Stimulated activated naive CD4-positive, alpha-beta T cell treated with Interleukin-2 at 50 U/mL for 16 hours (primary cell): ENCODE results near the gene KCNK4.

Experiments
- DNase-seq: peaks from one replicate; lab custom pipeline; 2025; lab: John Stamatoyannopoulos, UW

KCNK4 gene

DNA sequence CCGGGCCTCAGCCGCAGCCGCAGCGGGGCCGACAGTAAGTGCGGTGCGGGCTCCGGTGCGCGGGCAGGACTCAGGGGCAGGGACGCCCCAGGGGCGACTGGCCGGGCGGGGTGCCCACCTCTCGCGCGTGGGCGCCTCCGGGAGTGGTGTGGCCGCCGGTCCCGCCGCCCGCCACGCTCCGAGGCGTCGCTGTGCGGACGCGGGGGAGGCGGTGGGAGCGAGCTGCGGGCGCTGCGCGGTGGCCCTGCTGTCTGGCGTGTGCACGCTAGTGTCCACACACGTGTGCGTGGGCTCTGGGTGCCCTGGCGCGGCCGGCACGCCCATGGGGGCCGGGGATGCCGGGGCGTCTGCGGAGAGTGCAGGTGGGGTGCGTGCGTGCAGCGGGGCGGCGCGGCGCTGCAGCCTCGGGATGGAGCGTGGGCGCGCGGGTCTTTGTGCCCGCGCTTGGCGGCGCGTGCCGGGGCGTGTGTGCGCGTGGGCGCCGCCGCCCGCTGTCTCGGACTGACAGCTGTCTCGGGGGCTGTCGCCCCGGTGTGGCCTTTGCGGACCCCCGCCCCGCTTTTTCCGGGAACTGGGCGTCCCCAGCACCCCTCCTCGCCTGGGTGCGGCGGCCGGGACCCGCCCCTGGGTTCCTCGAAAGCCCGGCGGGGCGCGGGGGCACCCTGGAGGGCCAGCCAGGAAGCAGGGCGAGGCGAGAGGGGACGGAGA lies 804 bp downstream of the KCNK4 start:
- DNase-seq: no peak

DNA sequence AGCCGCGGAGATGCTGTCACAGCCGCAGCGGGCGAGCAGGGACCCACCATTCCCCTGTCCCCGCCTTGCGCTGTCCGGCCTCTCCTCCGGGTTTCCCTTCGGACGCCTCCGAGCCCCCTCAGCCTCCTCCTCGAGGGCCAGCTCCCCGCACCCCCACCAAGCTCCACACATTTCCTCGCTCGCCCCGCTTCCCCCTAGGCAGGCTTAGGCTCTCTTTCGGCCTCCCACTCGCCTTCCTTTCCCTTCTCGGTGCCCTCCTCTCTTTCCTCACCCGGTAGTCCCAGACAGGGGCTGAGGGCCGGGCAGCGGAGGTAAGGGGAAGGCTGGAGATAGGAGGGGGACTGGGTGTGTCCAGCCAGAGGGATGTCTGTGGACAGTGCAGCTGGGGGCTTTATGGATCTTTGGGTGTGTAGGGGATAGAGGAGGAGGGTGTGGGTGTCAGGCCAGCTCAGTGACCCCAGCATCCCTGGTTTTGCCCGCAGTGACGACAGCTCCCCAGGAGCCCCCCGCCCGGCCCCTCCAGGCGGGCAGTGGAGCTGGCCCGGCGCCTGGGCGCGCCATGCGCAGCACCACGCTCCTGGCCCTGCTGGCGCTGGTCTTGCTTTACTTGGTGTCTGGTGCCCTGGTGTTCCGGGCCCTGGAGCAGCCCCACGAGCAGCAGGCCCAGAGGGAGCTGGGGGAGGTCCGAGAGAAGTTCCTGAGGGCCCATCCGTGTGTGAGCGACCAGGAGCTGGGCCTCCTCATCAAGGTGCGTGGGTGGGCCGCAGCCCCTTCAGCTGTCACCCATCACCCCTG lies 1.6 kb downstream of the KCNK4 start:
- no peak for DNase-seq

DNA sequence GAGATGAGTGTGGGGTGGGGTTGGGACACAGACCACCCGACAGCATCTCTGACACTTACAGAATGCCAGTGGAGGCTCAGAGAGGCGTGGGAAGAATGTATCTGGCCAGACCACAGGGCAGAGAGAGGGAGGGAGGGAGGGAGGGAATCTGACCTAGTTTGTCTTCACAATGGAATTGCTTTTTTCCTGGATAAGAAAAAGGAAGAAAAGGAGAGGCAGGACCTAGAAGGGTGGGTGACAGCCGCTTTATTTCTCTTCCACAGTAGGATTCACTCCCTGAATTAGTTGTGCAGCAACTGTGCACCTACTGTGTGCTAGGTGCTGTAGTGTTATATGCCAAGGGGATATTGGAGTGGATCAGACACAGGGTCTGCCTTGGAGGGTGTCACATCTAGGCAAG lies 3.7 kb downstream of the KCNK4 start:
- DNase-seq: no peak

DNA sequence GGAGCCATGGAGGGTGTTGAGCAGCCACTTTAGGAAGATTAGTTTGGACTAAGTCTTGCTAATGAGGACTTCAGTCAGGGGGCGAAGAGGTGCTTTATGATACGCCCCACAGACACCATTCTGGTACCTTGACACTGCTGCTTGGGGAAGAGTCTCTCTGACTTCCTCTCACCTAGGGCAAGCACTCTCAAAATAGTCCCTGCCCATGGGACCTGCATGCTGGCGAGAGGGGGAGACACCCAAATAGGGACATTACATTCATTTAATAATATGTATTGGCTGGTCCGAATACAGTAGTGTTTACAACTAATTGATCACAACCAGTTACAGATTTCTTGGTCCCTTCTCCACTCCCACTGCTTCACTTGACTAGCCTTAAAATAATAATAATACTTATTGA lies 4.7 kb downstream of the KCNK4 start:
- DNase-seq: no peak

DNA sequence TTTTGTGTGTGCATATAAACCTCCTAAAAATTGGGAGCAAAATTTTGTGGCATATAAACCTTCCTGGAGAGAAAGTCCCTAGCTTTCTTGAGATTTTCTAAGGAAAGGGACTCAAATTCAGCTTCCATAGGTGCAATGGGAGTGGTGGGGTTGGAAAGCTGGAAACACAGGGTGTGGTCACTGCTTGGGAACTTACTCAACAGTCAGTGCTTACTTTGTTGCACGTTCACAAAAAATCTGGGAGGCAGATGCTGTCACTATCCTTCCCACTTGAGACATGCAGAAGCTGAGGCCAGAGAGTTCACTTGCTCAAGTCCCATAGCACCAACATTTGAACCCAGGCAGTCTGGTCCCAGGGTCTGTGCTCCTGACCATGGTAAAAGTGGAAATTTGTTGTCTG lies 5.1 kb downstream of the KCNK4 start:
- DNase-seq: no peak

DNA sequence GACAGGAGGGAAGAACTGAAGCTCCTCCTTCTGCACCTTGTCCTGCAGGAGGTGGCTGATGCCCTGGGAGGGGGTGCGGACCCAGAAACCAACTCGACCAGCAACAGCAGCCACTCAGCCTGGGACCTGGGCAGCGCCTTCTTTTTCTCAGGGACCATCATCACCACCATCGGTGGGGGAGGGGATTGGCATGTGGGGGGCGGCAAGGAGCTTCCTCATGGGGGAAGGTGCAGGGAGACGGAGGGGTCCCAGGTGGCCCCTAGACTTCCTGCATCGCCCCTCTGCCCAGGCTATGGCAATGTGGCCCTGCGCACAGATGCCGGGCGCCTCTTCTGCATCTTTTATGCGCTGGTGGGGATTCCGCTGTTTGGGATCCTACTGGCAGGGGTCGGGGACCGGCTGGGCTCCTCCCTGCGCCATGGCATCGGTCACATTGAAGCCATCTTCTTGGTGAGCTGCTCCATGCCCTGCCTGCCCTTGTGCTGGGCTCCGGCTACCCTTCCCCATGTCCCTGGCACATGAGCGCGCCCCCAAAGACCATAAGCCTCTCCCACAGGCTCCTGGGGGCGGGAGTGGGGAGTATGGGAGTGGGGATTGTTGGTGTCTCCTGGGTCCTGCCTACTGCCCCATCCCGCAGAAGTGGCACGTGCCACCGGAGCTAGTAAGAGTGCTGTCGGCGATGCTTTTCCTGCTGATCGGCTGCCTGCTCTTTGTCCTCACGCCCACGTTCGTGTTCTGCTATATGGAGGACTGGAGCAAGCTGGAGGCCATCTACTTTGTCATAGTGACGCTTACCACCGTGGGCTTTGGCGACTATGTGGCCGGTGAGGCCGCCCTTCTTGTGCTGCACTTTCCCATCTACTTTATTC lies 6.0 kb downstream of the KCNK4 start:
- no peak for DNase-seq

DNA sequence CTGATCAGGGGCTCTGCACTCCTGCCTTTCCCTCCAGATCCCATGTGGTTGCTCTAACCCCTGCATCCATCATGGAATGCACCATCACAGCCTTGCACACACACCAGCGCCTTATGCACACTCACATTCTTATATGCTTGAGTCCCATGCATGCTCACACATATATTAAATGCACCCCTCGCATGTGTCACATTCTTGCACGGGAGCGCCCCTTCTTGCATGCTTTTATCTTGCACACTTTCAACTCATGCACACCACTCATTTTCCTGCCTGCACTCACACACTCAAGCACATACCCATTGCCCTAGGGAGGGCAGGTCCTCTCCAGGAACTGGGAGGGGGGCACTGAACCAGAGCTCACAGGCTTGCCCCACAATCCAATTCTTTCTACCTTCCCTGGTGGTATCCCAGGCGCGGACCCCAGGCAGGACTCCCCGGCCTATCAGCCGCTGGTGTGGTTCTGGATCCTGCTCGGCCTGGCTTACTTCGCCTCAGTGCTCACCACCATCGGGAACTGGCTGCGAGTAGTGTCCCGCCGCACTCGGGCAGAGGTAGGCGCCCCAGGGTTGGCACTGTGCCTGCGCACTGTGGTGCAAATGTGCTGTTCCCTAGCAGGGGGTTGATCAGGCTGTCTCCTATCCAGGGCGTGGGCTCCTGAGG lies 6.7 kb downstream of the KCNK4 start:
- DNase-seq: no peak

DNA sequence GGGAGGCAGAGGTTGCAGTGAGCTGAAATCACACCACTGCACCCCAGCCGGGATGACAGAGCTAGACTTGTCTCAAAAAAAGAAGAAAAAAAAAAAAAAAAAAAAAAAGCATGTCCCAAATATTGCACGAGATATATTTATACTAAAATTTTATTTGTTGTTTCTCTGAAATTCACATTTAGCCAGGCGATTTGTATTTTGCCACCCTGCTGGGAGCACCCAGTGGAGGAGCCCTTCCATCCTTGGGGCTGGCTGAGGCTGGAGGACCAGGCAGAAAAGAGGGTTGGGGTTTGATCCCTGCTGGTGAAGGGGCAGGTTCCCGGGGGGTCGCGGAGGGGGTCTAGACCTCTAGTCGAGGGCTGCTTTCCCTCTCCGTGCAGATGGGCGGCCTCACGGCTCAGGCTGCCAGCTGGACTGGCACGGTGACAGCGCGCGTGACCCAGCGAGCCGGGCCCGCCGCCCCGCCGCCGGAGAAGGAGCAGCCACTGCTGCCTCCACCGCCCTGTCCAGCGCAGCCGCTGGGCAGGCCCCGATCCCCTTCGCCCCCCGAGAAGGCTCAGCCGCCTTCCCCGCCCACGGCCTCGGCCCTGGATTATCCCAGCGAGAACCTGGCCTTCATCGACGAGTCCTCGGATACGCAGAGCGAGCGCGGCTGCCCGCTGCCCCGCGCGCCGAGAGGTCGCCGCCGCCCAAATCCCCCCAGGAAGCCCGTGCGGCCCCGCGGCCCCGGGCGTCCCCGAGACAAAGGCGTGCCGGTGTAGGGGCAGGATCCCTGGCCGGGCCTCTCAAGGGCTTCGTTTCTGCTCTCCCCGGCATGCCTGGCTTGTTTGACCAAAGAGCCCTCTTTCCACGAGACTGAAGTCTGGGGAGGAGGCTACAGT lies 8.1 kb downstream of the KCNK4 start:
- no peak for DNase-seq

DNA sequence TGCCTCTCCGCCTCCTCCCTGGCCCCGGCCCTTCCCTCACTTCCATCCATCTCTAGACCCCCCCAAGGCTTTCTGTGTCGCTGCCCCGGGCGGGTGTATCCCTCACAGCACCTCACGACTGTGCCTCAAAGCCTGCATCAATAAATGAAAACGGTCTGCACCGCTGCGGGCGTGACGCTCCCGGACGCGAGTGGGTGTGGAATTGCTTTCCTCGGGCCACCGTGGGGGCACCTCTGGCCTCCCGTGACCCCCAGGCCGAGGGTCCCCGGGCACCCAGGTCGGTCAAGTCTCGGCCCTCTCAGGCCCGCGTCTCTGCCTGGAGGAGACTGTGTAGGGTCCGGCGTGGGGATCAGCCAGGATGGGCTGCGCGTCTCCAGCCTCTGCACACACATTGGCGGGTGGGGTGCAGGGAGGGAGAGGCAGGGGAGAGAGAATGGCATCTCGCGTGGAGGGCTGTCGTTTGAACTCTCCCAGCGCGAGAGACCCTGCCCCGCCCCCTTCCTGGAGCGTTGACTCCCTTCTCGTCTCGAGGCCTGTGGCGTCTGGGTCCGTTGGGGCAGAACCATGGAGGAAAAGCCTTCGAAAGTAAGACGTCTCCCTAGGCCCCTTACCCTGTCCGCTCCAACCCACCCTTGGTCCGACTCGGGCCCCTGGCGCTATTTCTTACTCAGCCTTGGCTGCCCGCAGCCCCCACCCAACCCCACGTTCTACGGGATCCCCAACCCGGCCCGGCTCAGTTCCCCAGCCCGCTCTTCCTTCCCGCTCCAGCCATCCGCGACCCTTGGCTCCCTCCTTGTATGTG lies 8.9 kb downstream of the KCNK4 start, which contains the start of gene CATSPERZ:
TSS of gene CATSPERZ (plus strand) at position 512 of the 802 bp plus-strand sequence. CDS start at position 565, 53 bp downstream.
- peak; percentile 9 for DNase-seq

DNA sequence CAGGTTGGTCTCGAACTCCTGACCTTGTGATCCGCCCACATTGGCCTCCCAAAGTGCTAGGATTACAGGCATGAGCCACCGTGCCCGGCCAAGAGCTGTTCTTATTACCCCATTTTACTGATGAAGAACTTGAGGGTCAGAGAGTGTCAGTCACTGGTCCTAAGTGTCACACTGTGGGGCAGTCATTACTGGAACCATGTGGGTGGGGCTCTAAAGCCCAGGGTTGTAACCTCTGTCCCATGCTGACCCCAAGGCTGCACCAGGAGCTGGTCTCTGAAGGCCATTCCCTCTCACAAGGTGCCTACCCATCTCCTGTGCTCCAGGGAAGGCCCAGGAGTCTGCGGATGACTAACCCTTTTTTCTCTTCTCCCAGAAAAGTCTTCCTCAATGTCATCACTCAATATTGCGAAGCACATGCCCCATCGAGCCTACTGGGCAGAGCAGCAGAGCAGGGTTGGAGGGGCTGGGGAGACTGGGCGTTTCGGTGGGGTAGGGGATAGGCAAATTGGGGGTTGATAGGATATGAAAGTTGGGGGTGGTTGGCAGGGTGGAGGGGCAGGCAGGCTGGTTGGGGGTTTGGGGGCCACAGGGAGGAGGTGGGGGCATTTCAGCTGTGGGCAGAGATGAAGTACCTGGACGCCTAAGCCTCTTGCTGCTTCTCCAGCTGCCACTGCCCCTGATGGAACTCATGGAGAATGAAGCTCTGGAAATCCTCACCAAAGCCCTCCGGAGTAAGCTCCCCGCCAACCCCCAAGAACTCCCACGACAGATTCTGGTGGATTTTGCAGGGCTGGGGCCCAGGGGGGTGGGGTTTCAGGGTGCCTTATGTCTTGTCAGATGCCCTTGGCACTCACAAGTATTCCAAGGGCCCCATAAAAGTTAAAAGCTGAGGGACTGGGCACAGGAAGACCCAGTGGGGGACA lies 12.3 kb downstream of the KCNK4 start:
- no peak for DNase-seq

DNA sequence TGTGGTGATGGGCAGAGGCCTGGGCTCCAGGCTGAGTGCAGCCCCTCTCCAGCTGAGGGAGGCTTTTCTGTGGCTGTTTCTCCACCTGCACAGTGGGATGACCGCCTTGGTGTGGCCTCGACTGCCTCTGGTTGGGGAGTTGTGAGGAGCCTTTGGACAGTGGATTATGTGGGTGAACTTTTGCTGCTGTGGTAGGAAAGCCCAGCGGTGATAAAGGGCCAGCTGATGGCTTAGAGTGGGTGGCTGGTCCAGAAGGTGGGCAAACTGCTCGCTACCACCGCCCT lies 12.9 kb downstream of the KCNK4 start:
- no peak for DNase-seq

DNA sequence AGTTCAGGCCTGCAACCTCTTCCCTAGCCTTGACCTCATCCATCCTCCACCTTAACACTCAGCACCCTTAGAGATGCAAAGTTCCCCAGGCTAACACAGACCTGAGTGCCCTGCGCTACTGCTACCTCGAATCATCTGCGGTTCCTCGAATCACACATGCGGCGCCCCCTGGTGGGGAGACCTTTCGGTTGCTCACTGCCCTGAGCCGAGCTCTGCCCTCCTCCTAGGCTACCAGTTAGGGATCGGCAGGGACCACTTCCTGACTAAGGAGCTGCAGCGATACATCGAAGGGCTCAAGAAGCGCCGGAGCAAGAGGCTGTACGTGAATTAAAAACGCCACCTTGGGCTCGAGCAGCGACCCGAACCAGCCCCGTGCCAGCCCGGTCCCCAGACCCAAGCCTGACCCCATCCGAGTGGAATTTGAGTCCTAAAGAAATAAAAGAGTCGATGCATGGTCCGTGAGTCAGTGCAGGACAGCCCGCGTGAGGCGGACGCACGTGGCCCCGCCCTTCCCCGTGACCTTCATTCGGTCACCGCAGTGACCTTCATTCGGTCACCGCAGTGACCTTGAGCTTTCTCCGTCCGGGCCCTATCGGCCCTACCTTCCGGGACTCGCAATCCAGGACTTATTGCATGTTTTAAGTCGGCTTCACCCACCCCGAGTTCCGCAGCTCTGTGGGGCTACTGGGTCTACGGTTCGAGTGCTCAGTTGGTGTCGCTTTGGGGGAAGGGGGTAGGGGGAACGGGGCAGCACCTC lies 13.4 kb downstream of the KCNK4 start:
- peak; percentile 90 for DNase-seq

DNA sequence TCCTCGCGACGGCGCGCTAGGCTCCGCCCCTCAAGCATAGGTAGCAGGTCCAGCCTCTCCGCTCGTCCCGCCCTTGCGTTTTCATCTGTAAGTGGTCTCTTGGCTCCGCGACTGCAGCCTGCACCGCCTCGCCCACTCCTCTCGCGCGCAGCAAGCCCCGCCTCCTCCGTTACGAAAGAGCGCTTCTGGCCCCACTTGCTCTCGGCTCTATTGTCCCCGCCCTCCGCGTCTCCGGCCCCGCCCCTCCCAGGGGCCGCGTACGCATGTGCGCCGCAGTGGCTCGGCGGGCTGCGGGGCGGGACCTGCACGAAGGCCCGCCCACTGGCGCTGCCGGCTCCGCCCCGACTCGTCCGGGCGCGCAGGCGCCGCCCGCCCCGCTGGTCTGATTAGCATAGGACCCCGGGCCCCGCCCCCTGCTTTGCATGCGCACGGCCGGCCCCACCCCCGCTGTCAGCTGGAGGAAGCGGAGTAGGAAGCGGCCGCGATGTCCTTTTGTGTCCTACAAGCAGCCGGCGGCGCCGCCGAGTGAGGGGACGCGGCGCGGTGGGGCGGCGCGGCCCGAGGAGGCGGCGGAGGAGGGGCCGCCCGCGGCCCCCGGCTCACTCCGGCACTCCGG lies 14.1 kb downstream of the KCNK4 start, which contains the start of gene ESRRA:
TSS of gene ESRRA (plus strand) at position 450 of the 616 bp plus-strand sequence. CDS start 1,656 bp downstream, outside the sequence.
- peak; percentile 100 for DNase-seq

DNA sequence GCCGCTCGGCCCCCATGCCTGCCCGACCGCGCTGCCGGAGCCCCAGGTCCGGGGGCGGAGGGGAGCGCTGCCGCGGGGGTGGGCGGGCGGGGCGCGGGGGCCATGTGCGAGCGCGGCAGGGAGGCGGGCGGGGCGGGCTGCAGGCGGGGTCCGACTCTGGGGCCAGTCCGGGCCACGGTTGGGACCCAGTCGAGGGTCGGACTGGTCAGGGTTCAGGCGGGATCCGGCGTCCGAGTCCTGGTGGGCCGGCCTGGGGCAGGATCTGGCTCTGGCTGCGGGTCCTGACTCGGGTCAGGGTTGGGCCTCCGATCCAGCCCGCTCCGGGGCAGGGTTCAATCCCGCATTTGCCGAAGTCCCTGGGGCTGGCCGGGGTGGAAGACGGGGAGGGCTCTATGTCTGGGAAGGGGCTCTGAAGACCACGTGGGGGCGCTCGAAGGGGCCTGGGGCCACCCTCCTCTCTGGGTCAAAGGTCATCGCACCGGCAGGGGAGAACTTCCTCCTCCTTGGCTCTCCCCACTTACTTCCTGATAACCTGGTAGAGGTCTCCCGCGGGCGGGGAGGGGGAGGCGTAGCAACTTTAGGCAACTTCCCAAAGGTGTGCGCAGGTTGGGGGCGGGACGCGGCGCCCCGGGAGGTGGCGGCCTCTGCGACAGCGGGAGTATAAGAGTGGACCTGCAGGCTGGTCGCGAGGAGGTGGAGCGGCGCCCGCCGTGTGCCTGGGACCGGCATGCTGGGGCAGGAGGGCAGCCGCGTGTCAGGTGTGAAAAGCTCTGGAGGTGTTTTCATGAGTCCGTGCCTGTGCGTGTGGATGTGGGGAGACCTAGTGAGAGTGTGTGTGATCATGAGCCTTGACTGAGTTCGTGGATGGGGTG lies 14.8 kb downstream of the KCNK4 start:
- DNase-seq: peak; percentile 66

DNA sequence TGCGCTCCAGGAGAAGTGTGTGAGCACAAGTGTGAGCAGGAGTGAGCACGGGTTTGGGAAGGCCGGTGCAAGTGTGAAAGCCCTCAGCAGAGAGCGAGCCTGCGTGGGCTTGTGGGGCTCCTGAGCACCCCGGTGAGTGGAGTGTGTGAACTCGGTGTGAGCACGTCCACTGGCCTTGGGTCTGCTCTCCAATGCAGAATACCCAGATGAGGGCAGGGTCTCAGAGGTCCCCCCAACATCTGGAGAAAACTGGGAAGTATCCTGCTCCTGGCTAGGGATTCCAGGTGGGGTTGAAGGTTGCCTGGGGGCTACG lies 15.4 kb downstream of the KCNK4 start:
- DNase-seq: no peak

DNA sequence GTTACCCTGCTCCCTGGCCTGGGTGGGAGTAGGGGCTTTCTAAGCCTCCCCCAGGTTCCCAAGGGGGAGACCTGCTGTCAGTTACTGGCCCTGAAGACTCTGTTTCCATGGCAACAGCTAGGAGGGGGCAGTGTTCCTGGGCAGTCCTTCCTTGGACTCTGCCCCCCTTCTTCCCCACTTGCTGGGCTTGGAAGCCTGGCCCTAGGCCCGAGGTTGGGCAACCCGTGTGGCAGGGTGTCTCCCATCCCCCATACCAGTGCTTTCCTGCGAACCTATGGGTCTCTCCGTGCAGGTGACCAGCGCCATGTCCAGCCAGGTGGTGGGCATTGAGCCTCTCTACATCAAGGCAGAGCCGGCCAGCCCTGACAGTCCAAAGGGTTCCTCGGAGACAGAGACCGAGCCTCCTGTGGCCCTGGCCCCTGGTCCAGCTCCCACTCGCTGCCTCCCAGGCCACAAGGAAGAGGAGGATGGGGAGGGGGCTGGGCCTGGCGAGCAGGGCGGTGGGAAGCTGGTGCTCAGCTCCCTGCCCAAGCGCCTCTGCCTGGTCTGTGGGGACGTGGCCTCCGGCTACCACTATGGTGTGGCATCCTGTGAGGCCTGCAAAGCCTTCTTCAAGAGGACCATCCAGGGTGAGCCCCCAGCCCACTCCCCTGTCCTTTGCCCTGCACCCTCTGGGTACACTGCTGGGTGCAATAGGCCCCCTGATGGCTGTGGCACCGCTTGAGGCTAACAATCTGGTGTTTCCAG lies 15.9 kb downstream of the KCNK4 start:
- no peak for DNase-seq
